ENCODE data around the gene IKZF5.

IKZF5 gene

DNA sequence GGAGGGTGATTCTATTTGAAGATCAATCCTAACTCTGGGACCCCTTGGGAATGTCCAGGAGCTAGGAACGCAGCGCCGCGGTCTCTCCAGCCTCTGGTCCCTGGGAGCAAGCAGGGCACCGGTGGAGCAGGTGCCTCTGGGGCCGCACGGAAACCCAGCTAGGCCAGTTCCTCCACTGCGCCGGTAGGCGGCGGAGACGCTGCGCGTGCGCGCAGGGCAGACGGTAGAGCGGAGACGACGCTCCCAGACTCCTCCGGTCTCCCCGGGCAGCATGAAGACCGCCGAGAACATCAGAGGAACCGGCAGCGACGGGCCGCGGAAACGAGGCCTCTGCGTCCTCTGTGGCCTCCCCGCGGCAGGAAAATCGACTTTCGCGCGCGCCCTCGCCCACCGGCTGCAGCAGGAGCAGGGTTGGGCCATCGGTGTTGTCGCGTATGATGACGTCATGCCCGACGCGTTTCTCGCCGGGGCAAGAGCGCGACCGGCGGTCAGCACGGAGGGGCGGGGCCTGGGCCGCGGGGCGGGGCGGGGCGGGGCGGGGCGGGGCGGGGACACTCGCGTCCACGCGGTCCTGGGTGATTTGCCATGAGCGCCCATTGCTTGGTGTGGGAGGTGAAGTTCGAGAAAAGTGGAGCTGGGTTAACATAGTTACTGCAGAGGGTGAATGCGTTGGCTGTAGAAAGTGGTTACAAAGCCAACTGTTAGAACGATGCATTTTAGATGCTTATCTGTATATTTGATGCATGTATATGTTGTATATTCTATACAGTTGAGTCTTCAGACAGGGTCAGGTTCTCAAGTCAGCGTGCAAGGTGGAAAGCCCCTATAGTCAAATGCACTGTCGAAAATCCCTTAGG is 28.2 kb downstream of the IKZF5 start, which contains the start of gene PSTK:
Gene PSTK (plus strand): TSS at position 193 of the 857 bp plus-strand sequence. CDS start 79 bp downstream, at position 272.
- peak; percentile 76 to 81 for DNase-seq (ENCODE audit: low read depth in 2 of 2)

DNA sequence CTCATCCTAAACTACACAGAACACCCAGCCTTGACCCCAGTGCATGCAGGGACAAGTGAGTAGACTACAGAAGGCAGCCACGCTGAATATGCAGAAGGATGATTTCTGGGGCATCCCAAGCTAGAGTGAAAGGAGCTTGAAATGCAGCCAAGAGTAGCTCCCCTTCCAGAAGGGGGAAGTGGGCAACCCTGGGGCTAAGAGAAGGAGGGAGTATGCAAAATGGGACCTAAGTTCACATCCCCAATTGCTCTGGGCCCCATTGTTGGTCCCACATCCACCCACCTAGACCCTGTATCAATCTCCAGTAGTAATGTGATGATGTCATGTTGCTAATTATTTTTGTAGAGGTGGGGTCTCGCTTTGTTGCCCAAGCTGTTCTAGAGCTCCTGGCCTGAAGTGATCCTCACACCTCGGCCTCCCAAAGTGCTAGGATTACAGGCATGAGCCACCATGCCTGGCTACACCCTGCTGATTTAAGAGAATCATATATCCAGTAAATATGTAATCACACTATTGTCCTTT is 34.0 kb downstream of the IKZF5 start:
- DNase-seq (ENCODE audit: low read depth in 2 of 2): no peak

DNA sequence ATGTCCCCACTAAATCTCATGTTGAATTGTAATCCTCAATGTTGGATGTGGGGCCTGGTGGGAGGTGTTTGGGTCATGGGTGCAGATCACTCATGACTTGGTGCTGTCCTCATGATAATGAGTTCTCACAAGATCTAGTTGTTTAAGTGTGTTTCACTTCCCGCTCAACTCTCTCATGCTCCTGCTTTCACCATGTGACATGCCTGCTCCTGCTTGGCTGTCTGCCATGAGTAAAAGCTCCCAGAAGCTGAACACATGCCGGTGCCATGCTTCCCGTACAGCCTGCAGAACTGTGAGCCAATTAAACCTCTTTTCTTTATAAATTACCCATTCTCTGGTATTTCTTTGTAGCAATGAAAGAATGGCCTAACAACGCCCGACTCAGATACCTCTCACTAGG is 34.6 kb downstream of the IKZF5 start:
- no peak for DNase-seq (ENCODE audit: low read depth in 2 of 2)

DNA sequence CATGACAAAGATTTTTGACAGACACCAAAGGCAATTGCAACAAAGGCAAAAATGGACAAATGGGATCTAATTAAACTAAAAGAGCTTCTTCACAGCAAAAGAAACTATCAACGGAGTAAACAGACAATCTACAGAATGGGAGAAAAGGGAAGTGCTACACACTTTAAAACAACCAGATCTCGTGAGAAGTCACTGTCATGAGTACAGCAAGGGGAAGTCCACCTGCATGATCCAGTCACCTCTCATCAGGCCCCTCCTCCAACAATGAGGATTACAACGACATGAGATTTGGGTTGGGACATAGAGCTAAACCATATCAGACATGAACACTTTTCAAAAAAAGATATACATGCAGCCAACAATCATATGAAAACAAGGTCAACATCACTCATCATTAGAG is 39.9 kb downstream of the IKZF5 start:
- DNase-seq (ENCODE audit: low read depth in 2 of 2): no peak

DNA sequence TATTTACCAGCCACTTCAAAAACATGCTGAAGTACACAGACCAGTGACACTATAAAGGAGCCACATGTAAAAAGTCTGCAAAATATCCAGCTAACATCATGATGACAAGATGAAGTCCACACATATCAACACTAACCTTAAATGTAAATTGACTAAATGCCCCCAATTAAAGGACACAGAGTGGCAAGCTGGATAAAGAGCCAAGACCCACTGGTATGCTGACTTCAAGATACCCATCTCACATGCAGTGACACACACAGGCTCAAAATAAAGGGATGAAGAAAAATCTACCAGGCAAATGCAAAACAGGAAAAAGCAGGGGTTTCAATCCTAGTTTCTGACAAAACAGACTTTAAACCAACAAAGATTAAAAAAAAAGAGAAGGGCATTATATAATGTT is 41.7 kb downstream of the IKZF5 start:
- DNase-seq (ENCODE audit: low read depth in 2 of 2): no peak

DNA sequence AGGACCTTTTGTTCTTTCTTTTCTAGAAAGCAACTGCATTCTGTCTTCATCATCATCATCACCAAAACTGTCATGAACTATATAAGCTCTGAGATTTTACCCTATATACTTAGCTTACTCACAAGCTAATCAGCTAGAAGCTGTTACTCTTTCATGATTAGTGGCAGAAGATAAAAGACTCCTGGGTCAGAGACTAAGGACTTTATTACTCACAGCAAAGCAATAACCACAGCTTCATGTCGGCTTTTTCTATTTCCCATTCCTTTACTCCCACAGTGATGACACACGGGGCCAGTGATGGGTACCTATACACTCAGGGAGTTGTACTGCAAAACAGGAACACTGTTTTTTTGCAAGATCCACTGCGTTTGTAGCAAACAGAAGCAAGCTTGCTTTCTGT is 46.2 kb downstream of the IKZF5 start:
- no peak for DNase-seq (ENCODE audit: low read depth in 2 of 2)

DNA sequence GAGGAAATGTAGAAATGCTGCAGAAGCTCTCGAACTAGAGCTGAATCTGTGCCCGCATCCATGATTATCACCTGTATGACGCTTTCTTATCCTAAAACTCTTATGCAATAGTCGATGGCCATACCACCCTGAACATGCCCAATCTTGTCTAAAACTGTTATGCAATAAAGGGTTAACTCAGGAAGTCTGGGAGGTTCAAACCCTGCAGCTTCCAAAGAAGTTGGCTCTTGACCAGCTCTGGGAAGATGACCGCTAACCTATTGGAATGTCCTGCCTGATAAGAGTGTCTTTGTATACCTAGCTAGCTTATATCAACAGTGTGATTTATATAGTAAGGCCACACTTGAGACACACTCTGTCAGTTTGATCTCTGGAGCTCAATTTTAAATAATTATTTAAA is 51.1 kb downstream of the IKZF5 start:
- no peak for DNase-seq (ENCODE audit: low read depth in 2 of 2)

DNA sequence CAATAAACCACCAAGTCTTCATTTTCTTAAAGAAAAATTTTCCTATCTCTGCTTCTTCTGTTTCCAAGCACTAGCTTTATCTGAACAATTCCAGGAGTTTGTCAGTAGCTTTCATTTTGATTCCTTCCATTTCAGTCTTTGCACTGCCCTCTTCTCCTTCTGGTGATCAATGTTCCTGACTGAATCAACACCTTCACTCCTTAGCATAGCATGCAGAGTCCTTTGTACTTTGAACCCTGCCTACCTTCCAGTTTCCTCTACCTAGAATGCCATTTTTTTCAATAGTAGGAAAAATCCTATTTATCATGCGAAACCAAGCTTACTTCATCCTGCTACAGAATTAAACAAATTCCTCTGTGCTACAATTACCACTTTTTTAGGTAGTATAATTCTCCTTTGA is 52.7 kb downstream of the IKZF5 start:
- DNase-seq (ENCODE audit: low read depth in 2 of 2): no peak

DNA sequence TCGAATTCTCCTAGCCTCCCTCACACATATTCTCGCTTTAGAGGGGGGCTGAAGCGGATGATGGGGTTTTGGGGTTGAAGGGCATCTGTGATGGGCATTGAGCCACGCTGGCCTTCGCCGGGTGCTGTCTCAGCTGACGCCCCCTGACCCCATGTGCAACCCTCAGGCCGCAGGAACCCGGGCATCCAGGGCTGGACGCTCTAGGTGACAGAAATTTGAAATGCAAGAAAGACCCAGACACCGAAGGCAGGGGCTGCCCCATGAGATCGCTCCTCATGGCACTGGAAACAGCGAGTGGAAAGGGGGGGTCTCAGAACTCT is 53.9 kb downstream of the IKZF5 start:
- DNase-seq (ENCODE audit: low read depth in 2 of 2): no peak

DNA sequence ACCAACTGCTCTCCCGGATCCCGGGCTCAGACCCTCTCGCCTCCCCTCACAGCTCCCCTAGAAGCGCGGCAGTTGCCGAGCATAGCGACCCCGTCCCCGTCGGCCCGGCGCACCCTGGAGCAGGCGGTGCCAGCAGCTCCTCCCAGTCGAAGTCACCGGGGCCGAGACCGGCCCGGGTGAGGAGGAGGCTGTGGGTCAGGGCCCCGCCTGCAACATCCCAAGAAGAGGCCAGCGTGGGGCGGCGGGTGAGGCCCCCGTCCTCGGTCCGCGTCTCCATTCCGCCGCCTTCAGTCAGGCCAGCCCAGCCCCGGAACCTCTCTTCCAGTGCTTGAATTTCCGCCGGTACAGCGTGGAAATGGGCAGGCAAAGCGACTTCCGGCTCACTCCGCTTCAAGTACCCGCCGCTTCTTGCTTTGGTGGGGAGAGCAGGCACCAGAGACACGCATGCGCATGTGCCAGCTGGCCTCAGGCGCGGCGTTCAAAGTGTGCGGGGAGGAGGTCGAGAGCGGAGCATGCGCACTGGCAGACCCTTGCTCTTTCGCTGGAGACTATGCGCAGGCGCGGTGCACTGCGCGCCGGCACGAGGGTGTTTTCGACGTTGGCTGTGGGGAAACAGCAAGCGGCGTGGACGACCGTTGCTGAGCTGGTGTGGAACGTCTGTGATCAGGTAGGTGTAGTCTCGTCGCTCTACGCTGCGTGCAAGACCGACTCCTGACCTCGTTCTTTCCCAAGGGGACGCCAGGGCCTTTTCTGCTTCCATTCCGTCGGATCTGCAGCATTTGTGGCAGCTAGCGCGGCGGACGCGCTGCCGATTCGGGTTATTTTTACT is 54.5 kb downstream of the IKZF5 start, which contains the start of gene C10orf88:
Gene C10orf88 (minus strand): TSS at position 326 of the 829 bp plus-strand sequence. CDS start 49 bp downstream, at position 277.
- DNase-seq (ENCODE audit: low read depth in 2 of 2): peak; percentile 97

DNA sequence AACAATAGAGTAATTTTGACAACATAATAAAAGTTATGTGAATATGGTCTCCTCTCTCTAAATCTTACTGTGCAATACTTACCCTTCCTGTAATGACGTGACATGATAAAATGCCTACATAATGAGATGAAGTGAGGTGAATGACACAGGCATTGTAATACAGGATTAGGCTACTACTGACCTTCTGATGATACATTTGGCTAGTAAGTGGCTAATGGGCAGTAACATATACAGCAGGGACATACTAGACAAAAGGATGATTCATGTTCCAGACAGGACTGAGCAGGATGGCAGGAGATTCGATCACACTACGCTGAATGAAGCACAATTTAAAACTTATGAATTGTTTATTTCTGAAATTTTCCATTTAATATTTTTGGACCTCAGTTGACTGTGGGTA is 59.3 kb downstream of the IKZF5 start:
- DNase-seq (ENCODE audit: low read depth in 2 of 2): no peak

All from fibroblast of skin of left biceps (primary cell).